Gastrocnemius medialis (tissue), 4 donors: Measurements from ENCODE around the gene ZNF280A.

Source experiments
- CTCF ChIP-seq, 5 experiments: fragments of 450-650 bp in 3 of 5; fragments of 200-600 bp in 2 of 5; sonication (generic) in 2 of 5; IDR thresholded peaks in 4 of 5; conservative IDR thresholded peaks in 1 of 5; 1 replicate in 4 of 5; 2 replicates in 1 of 5; pipeline ENCODE4 v1.5.1; 2016 to 2019; ENCODE audit warnings: antibody characterized with exemption in 5 of 5, mild to moderate bottlenecking in 3 of 5, moderate library complexity in 3 of 5
- POLR2A ChIP-seq, 2 donors: fragments of 450-650 bp; IDR thresholded peaks; one replicate each; pipeline ENCODE4 v1.6.1; 2017; ENCODE audit warnings: antibody characterized with exemption in 2 of 2, mild to moderate bottlenecking in 2 of 2, moderate library complexity in 2 of 2

- TF ChIP-seq CTCF (IDR thresholded peaks at IDR 0.05 in 4 of 5, conservative IDR thresholded peaks at IDR 0.05 in 1 of 5) (no peak), POLR2A (IDR thresholded peaks at IDR 0.05) (no peak)
These were observed 36.5 kb upstream of the ZNF280A start for GRCh38 chr22:22556578-22556977.
